ENCODE data around the gene SLC38A11. TPM values are rescaled to one million over a fixed set of nuclear protein-coding genes. Genes with fewer than 3 reads are reported as not detected.

Gene SLC38A11
- total RNA-seq, 1 donor from 2014 or later: 5.0 TPM

- no peak for DNase-seq
Observed at GRCh38 chr2:164913640-164914350, 41.5 kb downstream of the SLC38A11 start.

DNA sequence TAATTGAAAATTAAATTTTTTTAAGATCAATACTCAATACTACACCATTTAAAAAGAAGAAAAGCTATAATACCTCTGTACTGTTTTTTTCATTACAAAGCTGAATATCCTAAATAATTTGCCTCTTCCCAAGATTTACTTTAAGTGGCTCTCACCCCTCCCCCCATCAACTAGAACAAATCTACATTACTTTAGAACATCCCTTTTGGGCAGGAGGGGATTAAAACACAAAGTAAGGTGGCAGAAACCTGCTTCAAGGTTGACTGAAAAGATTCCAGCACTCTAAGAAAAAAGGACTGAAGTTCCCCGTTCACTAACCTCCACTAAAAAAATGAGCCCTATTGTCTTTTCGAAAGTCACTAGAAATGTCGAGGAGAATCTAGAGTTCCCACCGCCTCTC is 42.3 kb downstream of the SLC38A11 start:
- no peak for DNase-seq

GRCh38 chr2:164911832-164912231 is 43.5 kb downstream of the SLC38A11 start:
- no peak for DNase-seq

GRCh38 chr2:164910101-164910899 is 45.0 kb downstream of the SLC38A11 start:
- no peak for DNase-seq

- DNase-seq: no peak
Observed at GRCh38 chr2:164906947-164907346, 48.4 kb downstream of the SLC38A11 start.

- no peak for DNase-seq
Observed at GRCh38 chr2:164905307-164905706, 50.0 kb downstream of the SLC38A11 start.

DNA sequence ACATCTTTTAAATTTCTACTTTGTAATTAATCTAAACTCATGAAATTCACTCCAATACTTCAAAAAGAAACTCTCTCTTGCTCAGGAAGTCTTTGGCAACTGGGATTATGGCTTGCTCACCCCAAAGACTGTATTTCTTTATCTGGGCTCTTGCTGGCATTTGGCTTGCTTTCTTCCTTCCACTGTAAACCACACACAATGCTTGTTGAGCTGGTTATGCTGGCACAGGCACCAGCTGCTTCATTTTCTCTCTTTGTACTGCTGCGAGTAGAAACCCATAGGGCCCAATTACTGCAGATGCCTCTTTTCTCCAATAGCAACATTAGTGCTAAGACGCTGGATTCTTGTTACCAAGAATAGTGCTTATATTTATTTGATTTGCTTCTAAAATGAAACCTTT is 51.4 kb downstream of the SLC38A11 start:
- no peak for DNase-seq

DNA sequence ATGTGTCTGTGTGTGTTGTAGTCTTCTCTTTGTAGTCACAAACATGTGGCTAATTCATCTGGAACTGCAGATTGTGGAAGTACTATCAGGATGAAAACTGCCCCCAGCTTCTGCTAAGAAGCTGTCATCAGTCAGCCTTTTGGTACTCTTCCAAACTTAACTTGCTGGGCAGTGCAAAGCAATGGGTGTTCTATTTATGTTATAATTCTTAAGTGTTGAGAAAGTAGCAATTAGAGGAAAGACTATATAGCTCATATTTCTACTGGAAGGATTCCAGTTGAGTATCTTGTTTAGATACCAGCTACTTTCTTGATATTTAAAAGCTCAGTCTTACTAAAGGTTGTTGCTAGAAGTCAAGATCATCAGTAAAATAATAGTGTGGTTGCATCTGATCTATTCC is 52.1 kb downstream of the SLC38A11 start:
- DNase-seq: no peak

GRCh38 chr2:164899121-164899520 is 56.2 kb downstream of the SLC38A11 start:
- no peak for DNase-seq

DNA sequence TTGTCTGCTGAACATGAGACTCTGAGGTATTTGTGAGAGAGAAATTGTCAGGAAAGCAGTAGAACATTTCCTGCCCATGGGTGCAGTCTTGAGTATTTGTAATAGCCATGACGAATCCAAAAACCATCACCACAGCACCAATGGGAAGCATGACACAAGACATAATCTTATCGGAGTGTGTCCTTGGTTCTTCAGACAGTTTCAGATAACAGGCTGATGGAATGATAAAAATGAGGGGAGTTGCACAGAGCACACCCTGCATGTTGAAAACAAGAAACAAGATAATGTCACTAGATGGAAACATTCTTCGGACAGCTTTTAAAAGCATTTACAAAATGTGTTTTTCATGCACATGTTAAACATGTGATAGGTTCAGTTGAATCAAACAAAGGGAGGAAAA is 56.9 kb downstream of the SLC38A11 start:
- no peak for DNase-seq

GRCh38 chr2:164897469-164898260 is 57.7 kb downstream of the SLC38A11 start:
- no peak for DNase-seq

- DNase-seq: no peak
Observed at GRCh38 chr2:164896634-164897355, 58.5 kb downstream of the SLC38A11 start.

DNA sequence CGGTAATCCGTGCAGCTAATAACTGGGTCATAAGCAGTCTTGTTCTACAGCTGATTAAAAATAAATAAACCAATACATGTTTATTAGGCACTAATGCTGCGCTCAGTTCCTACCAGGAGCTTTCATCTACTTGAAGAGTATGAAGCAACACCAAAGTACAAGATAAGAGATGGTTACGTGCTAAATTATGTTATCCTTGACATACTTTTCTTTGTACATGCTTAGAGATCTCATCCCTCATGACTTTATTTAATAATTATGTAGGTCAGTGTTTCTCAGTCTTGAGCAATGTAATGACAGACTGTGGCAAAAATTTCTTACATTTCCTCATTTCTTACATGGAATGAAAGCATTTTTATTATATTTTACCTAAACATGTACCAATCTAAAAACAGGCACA is 59.1 kb downstream of the SLC38A11 start:
- no peak for DNase-seq

- no peak for DNase-seq
Observed at GRCh38 chr2:164891460-164891859, 63.9 kb downstream of the SLC38A11 start.

DNA sequence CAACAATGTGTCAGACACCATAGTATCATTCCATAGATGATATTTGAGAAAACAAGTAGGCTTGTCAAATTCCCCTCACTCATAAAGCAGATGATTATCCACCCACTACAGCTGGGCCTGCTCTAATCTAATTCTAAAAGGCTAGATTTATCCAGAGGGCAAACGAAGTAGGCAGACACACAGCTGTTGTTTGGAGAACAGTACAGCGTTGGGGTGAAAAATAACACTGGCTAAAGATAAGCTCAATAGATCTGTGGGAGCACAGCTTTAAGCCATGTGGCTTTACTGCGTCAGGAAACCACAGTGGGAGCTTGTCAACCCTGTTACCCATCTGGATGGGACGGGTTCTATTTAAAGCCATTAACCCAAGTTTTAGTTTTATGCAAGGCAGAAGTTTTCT is 64.8 kb downstream of the SLC38A11 start:
- no peak for DNase-seq

- DNase-seq: no peak
Observed at GRCh38 chr2:164888592-164888991, 66.7 kb downstream of the SLC38A11 start.

- no peak for DNase-seq
Observed at GRCh38 chr2:164887434-164888144, 67.7 kb downstream of the SLC38A11 start.

GRCh38 chr2:164882276-164882675 is 73.0 kb downstream of the SLC38A11 start:
- no peak for DNase-seq

DNA sequence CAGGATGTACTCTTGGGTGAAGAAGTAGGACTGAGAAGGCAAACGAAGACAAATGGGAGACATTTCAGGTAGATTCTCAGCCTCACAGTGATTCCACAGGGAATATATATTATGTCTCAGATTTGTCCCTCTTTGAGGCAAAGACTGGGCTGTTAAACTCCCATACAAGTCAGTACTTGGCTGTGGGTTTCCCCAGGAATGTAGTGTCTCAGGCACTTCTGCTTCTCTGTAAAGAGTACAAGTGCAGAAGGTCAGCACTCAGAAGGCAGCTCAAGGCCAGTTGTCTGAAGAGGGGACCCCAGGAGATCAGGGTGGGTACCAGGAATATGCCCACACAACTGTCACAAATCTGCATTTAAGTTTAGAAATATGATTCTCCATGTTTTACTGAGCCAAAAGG is 73.8 kb downstream of the SLC38A11 start:
- DNase-seq: no peak

GRCh38 chr2:164879901-164880535 is 75.3 kb downstream of the SLC38A11 start:
- DNase-seq: no peak

DNA sequence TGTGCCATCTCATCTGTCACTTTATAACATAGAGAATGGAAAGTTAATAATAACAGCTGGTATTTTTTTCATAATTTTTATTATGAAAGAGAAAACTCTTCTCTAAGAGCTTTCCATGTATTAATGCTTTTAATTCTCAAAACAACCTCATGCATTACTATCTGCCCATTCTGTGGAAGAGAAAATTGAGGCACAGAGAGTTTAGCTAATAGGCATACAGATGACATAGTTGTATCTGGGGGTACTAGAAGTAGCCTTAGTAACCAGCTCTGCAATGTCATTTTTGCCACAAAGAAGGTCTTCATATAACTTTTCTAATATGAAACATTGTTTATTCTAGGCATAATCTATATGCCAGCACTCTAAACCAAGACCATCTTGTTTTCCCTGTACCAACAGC is 77.4 kb downstream of the SLC38A11 start:
- no peak for DNase-seq
